ENCODE results near the gene CDH26.

Gene CDH26

DNA sequence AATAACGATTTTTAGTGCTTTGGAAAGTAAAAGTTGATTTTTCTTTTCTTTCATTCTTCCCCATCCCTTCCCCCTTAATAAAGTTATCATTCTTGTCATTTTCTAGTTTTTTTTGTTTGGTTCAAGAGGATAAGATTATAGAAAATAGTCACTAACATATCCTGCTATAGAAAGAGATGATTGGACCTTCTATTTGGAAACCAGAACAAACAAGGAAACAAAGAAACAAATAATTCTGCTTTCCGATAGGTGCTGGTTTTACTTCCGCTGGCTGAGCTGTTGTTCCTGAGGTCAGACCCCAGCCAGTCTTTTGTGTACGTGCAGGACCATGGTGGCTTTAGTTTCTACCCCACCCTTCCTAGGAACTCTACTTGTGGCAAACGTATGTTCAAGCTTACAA is at the start of gene CDH26:
Gene CDH26, plus strand, starts transcription at position 301 of the 400 bp plus-strand sequence. CDS start 304 bp downstream, outside the sequence.
- no peak within 1 kb of the TSS for H3K27ac ChIP-seq
- no peak for DNase-seq (ENCODE audit: low spot score)
- TF ChIP-seq, protein P1, sequence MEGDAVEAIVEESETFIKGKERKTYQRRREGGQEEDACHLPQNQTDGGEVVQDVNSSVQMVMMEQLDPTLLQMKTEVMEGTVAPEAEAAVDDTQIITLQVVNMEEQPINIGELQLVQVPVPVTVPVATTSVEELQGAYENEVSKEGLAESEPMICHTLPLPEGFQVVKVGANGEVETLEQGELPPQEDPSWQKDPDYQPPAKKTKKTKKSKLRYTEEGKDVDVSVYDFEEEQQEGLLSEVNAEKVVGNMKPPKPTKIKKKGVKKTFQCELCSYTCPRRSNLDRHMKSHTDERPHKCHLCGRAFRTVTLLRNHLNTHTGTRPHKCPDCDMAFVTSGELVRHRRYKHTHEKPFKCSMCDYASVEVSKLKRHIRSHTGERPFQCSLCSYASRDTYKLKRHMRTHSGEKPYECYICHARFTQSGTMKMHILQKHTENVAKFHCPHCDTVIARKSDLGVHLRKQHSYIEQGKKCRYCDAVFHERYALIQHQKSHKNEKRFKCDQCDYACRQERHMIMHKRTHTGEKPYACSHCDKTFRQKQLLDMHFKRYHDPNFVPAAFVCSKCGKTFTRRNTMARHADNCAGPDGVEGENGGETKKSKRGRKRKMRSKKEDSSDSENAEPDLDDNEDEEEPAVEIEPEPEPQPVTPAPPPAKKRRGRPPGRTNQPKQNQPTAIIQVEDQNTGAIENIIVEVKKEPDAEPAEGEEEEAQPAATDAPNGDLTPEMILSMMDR (IDR thresholded peaks at IDR 0.05), result no peak
- no peak within 1 kb of the TSS for H3K4me3 ChIP-seq

DNA sequence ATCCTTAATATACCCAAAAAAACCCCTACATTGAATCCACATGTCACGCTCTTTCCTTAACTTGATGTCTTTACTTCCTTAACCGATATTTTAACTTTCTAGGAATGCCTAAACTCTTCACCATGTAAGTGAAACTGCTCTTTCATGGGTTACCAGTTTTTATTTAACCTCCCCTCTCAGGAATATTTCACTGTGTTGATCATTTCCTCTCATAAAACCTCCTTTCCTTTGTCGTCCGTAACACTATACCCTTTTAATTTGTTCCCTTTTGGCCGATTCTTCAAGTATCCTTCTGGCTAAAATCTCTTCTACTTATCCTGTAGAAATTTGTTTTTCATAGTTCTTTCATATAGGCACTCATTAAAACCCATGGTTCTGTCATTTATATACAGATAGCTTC is 49.4 kb upstream of the CDH26 start:
- no peak for DNase-seq (ENCODE audit: low spot score)
- TF ChIP-seq, protein P1 (IDR thresholded peaks at IDR 0.05), result no peak

DNA sequence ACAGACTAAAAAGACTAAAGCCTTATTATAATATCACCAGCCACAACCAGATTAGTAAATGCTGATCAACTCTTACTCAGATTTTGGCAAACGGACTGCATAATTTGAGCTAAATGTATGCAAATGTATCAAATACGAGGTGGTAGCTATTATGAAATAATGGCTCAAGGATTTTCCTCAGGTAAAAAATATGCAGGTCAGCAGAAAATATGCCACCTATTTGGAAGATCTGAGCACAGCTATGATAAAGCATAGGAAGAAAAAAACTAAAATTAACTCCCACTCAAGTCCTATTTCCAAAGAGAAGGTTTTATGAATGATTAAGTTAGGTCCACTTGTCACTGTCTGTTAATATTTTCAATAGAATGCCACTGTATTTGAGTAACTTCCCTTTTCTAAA is 47.2 kb upstream of the CDH26 start:
- DNase-seq (ENCODE audit: low spot score), result no peak
- Histone ChIP-seq H3K27ac (no peak overlapping the region), H3K4me3 (no peak overlapping the region)
- TF ChIP-seq, protein P1 (IDR thresholded peaks at IDR 0.05), result no peak

More for the DNA sequence above, 49.4 kb upstream of the CDH26 start:
- H3K27ac ChIP-seq, result no peak overlapping the region
- H3K4me3 ChIP-seq, result no peak overlapping the region

DNA sequence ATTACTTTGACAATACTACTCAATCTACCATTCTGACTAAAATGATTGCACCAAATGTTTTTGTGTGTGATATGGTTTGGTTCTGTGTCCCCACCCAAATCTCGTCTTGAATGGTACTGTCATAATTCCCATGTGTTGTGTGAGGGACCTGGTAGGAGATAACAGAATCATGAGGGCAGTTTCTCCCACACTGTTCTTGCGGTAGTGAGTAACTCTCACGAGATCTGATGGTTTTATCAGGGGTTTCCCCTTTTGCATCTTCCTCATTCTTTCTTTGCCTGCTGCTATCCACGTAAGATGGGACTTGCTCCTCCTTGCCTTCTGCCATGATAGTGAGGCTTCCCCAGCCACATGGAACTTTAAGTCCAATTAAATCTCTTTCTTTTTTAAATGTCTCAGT is 45.6 kb upstream of the CDH26 start:
- TF ChIP-seq, protein P1 (IDR thresholded peaks at IDR 0.05), result no peak
- H3K4me3 ChIP-seq, result no peak overlapping the region

DNA sequence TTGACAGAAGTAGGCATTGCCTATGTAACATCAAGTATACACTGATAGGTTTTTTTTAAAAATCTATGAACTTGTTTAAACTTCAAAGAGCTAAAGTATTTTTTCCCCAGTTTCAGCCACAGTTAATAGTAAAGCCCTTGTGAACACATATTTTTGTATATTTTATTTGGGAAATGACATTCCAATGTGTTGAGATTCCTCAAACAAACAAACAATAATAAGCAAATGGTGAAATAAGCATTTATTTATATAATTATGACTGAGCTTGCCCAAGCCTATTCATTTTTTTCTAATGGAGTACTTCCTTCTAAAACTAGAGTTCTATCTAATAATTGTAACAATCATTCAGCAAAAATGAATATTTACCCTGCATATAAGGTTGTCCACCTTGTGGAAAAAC is 37.3 kb upstream of the CDH26 start:
- DNase-seq (ENCODE audit: low spot score), result no peak
- H3K27ac ChIP-seq, result no peak overlapping the region
- TF ChIP-seq, protein P1 (IDR thresholded peaks at IDR 0.05), result no peak
- H3K4me3 ChIP-seq, result no peak overlapping the region

More for the DNA sequence above, 45.6 kb upstream of the CDH26 start:
- DNase-seq (ENCODE audit: low spot score), result no peak
- H3K27ac ChIP-seq, result no peak overlapping the region

DNA sequence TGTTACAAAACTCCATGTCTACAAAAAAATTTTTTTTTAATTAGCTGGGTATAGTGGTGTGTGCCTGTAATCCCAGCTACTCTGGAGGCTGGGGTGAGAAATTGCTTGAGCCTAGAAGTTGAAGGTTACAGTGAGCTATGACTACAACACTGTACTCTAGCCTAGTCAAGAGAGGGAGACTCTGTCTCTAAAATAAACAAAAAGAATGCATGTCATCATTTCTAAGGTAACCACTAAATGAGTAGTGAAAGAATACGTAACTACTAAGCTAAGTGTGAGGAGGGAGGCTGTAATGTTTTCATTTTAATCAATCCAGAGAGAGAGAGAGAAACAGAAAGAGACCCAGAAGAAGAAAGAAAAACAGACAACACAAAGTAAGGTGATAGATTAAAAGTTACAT is 34.7 kb upstream of the CDH26 start:
- TF ChIP-seq, protein P1 (IDR thresholded peaks at IDR 0.05), result no peak
- DNase-seq (ENCODE audit: low spot score), result no peak
- H3K4me3 ChIP-seq, result no peak overlapping the region
- no peak overlapping the region for H3K27ac ChIP-seq

DNA sequence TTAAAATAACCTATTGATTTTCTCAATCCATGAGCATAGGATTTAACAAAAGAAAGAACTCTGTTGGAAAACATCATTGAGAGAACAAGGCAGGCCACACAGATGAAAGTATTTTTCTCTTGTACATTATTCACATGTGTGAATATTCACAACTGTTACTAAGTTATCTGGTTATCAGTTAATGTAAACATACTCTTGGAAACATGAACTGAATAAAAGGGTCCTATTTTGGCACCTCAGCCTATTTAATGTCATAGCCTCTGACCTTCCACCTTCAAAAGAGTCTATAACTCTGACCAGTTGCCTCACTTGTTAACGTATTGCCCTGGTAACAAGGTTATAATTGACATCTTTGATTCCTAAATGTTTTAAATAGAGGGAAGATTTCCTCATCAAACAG is 32.9 kb upstream of the CDH26 start:
- DNase-seq (ENCODE audit: low spot score), result no peak
- TF ChIP-seq, protein P1 (IDR thresholded peaks at IDR 0.05), result no peak
- H3K27ac ChIP-seq, result no peak overlapping the region
- no peak overlapping the region for H3K4me3 ChIP-seq

Data from coronary artery (tissue), 2 donors.